Body of pancreas (tissue), 4 donors: ENCODE measurements around the gene MPC1L.
"Not testable (repeated sequence)": the region's sequence is repeated elsewhere in the genome, so short reads cannot be mapped to it uniquely, and the experiment has no call there.

Experiments used
- POLR2A ChIP-seq, 3 donors: fragments of 450-650 bp; IDR thresholded peaks; one replicate each; pipeline ENCODE4 v1.6.1; 2016; ENCODE audit warnings: antibody characterized with exemption in 3 of 3, mild to moderate bottlenecking in 2 of 3
- TF ChIP-seq, protein P1 (sequence below), 7 experiments: fragments of 450-650 bp in 4 of 7; fragments of 200-600 bp in 3 of 7; sonication (generic) in 3 of 7; IDR thresholded peaks; one replicate each; pipeline ENCODE4 v1.5.1; 2016 to 2019; ENCODE audit warnings: antibody characterized with exemption in 7 of 7

DNA sequence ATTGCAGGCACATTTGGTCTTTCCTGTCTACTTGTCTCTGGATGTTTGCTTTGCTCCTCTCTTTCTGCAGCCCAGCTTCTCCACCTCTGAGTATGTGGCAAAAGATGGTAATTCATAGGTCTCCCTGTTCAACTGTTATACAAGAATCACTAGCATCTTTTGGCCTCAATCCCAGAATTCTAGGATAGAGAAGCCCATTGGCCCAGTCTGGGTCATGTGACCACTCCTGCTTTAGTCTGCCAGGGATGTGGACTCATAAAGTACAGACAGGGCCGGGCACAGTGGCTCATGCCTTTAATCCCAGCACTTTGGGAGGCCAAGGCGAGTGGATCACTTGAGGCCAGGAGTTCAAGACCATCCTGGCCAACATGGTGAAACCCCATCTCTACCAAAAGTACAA, 47.8 kb upstream of the MPC1L start:
- TF ChIP-seq POLR2A (IDR thresholded peaks at IDR 0.05): not testable (repeated sequence)
- TF ChIP-seq, protein P1, sequence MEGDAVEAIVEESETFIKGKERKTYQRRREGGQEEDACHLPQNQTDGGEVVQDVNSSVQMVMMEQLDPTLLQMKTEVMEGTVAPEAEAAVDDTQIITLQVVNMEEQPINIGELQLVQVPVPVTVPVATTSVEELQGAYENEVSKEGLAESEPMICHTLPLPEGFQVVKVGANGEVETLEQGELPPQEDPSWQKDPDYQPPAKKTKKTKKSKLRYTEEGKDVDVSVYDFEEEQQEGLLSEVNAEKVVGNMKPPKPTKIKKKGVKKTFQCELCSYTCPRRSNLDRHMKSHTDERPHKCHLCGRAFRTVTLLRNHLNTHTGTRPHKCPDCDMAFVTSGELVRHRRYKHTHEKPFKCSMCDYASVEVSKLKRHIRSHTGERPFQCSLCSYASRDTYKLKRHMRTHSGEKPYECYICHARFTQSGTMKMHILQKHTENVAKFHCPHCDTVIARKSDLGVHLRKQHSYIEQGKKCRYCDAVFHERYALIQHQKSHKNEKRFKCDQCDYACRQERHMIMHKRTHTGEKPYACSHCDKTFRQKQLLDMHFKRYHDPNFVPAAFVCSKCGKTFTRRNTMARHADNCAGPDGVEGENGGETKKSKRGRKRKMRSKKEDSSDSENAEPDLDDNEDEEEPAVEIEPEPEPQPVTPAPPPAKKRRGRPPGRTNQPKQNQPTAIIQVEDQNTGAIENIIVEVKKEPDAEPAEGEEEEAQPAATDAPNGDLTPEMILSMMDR (IDR thresholded peaks at IDR 0.05): not testable (repeated sequence)
